Measurements from ENCODE around the gene IQCB1.

DNA sequence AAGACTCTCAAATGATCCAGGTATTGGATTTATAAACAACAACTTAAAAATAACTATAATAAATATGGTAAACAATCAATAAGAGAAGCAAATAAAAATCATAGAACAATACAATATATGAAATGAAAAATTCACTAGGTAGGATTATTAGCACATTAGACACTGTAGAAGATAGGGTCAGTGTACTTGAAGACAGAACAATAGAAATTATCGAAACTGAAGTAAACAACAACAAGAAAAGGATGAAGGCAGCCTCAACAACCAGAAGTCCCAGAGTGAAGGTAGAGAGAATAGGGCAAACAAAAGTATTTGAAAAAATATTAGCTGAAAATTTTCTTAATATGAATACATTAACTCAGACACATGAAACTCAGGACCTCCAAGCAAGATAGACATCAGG is 11.9 kb downstream of the IQCB1 start:
- TF ChIP-seq EZH2 (IDR thresholded peaks at IDR 0.05; ENCODE audit: borderline replicate concordance, low read depth, low read length, severe bottlenecking), result no peak
- TF ChIP-seq, protein P1, sequence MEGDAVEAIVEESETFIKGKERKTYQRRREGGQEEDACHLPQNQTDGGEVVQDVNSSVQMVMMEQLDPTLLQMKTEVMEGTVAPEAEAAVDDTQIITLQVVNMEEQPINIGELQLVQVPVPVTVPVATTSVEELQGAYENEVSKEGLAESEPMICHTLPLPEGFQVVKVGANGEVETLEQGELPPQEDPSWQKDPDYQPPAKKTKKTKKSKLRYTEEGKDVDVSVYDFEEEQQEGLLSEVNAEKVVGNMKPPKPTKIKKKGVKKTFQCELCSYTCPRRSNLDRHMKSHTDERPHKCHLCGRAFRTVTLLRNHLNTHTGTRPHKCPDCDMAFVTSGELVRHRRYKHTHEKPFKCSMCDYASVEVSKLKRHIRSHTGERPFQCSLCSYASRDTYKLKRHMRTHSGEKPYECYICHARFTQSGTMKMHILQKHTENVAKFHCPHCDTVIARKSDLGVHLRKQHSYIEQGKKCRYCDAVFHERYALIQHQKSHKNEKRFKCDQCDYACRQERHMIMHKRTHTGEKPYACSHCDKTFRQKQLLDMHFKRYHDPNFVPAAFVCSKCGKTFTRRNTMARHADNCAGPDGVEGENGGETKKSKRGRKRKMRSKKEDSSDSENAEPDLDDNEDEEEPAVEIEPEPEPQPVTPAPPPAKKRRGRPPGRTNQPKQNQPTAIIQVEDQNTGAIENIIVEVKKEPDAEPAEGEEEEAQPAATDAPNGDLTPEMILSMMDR (IDR thresholded peaks at IDR 0.05; ENCODE audit: borderline replicate concordance, extremely low read depth, low read length, poor library complexity, severe bottlenecking), result no peak

Data from DND-41 (cell line).